ENCODE results near the gene DNPEP.
"Not testable (repeated sequence)": the region's sequence is repeated elsewhere in the genome, so short reads cannot be mapped to it uniquely, and the experiment has no call there.

Gene DNPEP

DNA sequence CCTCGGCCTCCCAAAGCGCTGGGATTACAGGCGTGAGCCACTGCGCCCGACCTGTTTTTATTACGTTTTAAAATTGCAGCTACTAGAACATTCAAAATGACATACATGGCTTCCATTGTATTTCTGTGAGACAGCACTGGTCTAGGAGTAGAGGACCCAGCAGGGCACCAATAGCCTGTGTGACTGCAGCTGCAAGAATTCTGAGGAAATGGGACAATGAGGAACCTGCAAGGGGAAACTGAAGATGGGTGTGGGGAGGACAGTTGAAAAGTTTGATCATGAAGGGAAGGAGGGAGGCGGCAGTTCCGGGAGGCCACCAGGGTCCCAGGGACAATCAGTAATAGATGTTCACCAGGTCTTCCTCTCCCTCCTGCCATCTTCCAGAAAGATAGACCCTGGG is 13.9 kb upstream of the DNPEP start:
- DNase-seq (ENCODE audit: low read depth in 2 of 2), result no peak

- no peak for DNase-seq (ENCODE audit: low read depth in 2 of 2)
These were observed 12.8 kb upstream of the DNPEP start for GRCh38 chr2:219400562-219400961.

- no peak for DNase-seq (ENCODE audit: low read depth in 2 of 2)
These were observed 12.2 kb upstream of the DNPEP start for GRCh38 chr2:219399716-219400478.

DNA sequence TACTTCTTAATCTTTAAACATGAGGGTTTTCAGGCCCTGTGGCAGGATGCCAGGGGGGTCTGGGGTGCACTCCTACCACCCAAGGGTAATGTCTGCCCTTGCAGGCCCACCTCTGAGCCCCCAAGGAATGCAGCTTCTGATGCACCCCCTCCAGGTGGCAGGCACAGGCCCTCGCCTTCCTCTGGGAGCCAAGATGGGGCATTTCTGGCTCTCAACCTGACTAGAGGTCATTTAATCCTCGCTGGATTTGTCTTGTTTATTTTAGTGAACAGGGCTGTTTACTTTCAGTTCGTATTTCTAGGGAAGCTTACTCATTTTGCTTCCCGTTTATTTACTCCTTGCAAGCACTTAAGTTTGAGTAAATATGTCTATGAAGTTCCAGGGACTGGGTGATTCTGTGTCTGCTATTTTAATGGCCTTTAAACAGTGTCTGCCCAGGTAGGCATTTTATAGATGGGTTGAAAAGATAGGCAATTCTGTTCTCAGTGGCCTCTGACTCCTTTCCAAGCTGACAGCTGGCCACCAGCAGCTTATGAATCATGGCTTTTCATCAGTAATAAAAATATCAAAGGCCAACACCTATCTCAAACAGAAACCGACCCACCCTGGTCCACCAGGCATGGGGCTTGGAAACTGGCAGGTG is 11.1 kb upstream of the DNPEP start:
- no peak for DNase-seq (ENCODE audit: low read depth in 2 of 2)

DNA sequence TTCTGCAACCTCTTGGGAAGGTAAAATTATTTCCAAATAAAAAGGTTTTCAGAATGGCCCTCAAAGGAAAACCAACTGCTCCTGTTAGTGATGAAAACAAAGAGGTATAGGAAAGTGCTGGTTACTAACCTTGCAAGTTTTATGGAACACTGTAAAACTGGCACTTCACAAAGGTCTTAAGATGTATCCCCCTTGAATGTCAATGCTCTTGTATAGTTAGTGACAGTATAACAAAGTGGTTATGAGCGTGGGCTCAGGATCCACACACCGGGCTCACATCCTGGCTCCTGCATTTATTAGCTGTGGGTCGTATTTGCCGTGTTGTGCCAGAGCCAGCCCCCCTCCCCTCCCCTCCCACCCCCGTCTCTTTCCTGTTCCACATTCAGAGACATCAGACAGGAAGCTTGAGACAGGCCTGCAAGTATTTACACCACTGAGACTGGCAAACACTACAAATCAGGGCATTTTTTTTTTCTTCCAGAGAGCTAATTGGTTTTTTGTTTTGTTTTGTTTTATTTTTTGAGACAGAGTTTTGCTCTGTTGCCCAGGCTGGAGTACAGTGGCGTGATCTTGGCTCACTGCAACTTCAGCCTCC is 9.2 kb upstream of the DNPEP start:
- DNase-seq (ENCODE audit: low read depth in 2 of 2), result no peak

DNA sequence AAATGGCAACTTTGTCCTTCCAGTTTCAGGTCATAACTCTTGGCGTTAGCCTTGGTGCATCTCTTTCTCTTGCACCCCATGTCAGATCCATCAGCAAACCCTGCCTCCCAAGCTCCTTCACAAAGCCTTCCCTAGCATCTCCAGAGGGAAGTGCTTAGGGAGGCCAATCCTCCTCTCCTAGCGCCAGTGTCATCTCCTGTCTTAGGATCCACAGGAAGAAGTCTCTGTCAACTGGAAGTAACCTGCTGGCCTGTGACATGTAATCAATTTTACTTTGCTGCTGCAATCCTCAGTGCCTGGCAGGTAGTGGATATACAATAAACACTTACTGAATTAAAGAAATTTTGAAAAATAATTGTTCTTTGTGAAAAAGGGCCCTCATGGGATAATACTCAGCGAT is 7.9 kb upstream of the DNPEP start:
- DNase-seq (ENCODE audit: low read depth in 2 of 2), result no peak

DNA sequence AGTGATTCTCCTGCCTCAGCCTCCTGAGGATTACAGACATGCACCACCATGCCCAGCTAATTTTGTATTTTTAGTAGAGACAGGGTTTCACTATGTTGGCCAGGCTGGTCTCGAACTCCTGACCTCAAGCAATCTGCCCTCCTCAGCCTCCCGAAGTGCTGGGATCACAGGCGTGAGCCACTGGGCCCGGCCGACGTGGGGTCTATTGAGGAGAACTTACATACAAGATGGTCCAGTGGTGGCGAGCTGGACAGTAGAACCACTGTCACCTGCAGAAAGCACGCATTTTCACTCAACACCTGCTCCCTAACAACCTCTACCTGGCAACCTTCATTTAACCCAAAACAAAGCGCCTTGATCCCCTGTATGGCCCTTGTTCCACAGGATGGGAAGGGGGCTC is 7.3 kb upstream of the DNPEP start:
- DNase-seq (ENCODE audit: low read depth in 2 of 2), result not testable (repeated sequence)

GRCh38 chr2:219392754-219393153 is 5.0 kb upstream of the DNPEP start:
- DNase-seq (ENCODE audit: low read depth in 2 of 2), result no peak

GRCh38 chr2:219388907-219389156 is 1.1 kb upstream of the DNPEP start:
- DNase-seq (ENCODE audit: low read depth in 2 of 2), result no peak

GRCh38 chr2:219388121-219388906 is 602 bp upstream of the DNPEP start:
- DNase-seq (ENCODE audit: low read depth in 2 of 2), result peak; percentile 99

GRCh38 chr2:219386532-219387280 is 1.0 kb downstream of the DNPEP start:
- no peak for DNase-seq (ENCODE audit: low read depth in 2 of 2)

DNA sequence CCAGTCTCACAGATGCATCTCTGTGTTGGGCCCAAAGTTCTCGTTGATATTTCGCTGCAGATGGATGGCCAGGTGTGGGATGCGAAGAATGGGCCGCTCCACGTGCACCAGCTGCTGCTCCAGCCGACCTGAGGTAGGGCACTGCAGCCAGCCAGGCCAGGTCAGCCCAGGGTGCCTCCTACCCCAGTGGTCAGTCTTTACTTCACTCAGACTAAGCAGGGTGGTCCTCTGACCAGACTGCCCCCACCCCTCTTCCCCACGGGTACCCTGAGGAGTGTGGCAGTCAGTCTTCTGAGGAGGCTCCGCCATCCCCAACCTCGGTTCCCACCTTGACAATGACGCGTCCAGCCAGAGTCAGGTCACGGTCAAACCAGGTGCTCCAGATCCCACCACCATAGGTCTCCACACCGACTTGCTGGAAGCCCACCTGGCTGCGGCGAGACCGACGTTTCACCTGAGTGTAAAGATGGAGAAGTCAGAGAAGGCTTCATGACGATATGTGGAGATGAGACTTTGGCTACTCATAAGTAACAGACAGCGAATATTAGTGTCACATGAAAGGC is 1.7 kb downstream of the DNPEP start:
- DNase-seq (ENCODE audit: low read depth in 2 of 2), result no peak

DNA sequence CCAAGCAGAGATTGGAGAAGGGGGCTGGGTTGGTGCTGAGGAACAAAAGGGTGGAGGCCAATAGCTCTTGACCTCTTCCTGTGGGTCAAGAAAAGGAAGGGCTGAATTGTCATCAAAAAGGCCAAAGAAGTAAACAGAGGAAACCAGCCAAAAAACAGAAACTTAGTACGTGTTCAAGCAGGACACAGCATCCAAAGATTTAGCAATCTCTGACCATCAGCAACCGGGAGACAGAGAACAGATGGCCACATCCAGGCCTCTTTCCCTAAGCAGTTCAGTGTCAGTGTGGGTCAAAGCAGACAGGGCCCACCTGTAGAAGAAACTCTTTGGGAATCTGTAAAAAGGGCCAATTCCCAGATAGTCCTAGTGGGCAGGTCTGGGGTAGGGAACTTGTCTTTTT is 2.9 kb downstream of the DNPEP start:
- no peak for DNase-seq (ENCODE audit: low read depth in 2 of 2)

DNA sequence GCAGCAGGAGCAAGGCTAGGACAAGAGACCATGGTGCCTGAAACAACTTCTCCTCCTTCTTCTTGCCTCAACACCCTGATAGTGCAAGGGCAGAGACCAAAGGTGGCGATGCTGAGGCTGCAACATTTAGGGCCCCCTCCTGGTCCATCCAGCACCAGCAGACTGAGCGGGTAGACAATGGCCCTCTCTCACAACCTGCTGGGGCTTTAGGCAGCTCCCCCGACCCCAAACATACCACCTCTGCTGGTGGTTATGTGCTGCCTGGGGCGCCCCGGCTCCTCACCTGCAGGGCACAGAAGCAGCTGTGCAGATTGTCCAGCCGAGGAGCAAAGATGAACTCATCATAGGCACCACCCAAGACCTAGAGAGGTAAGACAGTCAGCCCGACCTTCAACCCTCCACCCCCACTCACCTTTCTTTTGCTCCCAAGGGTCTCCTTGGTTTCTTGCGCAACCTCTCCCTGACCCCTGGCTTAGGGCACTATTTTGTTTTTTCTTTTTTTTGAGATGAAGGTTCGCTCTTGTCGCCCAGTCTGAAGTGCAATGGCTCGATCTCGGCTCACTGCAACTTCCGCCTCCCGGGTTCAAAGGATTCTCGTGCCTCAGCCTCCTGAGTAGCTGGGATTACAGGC is 3.5 kb downstream of the DNPEP start:
- no peak for DNase-seq (ENCODE audit: low read depth in 2 of 2)

- no peak for DNase-seq (ENCODE audit: low read depth in 2 of 2)
These were observed 6.3 kb downstream of the DNPEP start for GRCh38 chr2:219381448-219381847.

- DNase-seq (ENCODE audit: low read depth in 2 of 2), result no peak
These were observed 6.8 kb downstream of the DNPEP start for GRCh38 chr2:219380926-219381325.

GRCh38 chr2:219378163-219378851 is 9.4 kb downstream of the DNPEP start:
- no peak for DNase-seq (ENCODE audit: low read depth in 2 of 2)

DNA sequence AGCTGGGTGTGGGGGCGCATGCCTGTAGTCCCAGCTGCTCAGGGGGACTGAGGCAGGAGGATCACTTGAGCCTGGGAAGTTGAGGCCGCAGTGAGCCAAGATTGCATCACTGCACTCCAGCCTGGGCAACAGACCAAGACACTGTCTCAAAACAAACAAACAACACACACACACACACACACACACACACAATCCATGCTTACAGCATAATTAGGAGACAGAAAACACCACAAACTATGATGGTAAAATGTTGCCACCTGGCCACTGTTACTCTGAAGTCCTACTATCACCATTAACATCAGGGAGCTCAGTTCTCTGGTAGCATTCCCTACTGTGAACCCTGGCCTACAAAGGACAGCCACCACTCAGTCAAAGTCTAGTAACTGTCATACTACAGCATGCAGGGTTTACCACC is 18.3 kb downstream of the DNPEP start:
- no peak for DNase-seq (ENCODE audit: low read depth in 2 of 2)

DNA sequence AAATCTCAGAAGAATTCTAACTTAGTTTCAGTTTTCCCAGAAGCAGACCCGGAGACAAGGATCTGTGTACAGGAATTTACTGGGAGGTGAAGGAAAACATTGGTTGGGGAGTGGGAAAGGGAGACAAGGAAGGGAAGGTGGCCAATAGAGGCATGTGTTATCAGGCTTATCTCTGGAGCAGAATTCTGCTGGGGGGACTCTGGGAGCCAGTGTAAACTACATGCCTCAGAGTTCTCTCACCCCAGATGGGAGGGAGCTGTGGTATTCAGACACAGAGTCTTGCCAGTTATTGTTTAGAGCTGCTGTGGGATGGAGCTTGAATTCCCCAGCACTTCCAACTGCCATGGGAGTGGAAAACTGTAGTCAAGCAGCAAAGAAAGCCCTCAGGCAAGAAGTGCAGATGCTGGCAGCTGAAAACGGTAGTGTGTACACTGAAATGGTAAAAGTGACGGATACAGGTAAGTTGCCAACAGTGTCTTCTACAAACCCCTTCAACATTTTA is 19.0 kb downstream of the DNPEP start:
- DNase-seq (ENCODE audit: low read depth in 2 of 2), result no peak

DNA sequence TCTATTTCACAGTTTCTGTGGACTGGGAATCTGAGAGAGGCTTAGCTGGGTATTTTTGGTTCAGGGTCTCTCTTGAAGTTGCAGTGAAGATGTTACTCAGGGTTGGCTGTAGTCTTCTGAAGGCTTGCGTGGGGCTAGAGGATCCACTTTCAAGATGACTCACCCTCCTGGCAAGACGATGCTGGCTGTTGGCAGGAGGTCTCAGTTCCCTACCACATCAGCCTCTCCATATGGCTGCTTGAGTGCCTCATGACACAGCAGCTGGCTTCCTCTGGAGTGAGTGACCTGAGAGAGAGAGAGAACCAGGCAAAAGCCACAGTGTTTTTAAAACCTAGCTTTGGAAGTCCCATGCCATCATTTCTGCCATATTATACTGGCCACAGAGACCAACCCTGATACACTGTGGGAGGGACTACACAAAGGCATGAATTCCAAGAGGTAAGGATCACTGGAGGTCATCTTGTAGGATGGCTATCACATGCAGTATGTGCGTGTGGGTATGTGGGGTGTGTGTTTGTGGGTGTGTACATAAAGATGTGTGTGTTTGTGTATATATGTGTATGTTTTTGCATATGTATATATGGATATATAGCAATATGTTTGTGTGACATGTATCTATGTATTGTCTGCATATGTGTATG is 25.1 kb downstream of the DNPEP start:
- DNase-seq (ENCODE audit: low read depth in 2 of 2), result no peak
